NCI-H1417 (cell line): ENCODE data around the gene FLNB.
"Not testable (repeated sequence)": the region's sequence is repeated elsewhere in the genome, so short reads cannot be mapped to it uniquely, and the experiment has no call there.

ENCODE experiments used
- DNase-seq, 3 experiments: peaks; one replicate each; lab custom pipeline; 2025; lab: John Stamatoyannopoulos, UW

The FLNB gene

GRCh38 chr3:58032186-58032585 lies 24.0 kb downstream of the FLNB start:
- no peak for DNase-seq

GRCh38 chr3:58034738-58035523 lies 26.7 kb downstream of the FLNB start:
- DNase-seq, result peak in 1 of 3 experiments; percentile 8

GRCh38 chr3:58035524-58036255 lies 27.5 kb downstream of the FLNB start:
- no peak for DNase-seq

GRCh38 chr3:58036293-58037032 lies 28.2 kb downstream of the FLNB start:
- DNase-seq, result peak in 1 of 3 experiments; percentile 10

- DNase-seq, result no peak
Observed at GRCh38 chr3:58037141-58037910, 29.1 kb downstream of the FLNB start.

GRCh38 chr3:58038675-58039292 lies 30.6 kb downstream of the FLNB start:
- DNase-seq, result peak in 1 of 3 experiments; percentile 1

GRCh38 chr3:58039601-58040000 lies 31.4 kb downstream of the FLNB start:
- DNase-seq, result peak in 1 of 3 experiments; percentile 9

- peak in 1 of 3 experiments; percentile 8 for DNase-seq
Observed at GRCh38 chr3:58041182-58041825, 33.1 kb downstream of the FLNB start.

- no peak for DNase-seq
Observed at GRCh38 chr3:58041826-58042324, 33.7 kb downstream of the FLNB start.

- no peak for DNase-seq
Observed at GRCh38 chr3:58042947-58043707, 34.9 kb downstream of the FLNB start.

- no peak for DNase-seq
Observed at GRCh38 chr3:58043933-58044332, 35.7 kb downstream of the FLNB start.

GRCh38 chr3:58044691-58045483 lies 36.7 kb downstream of the FLNB start:
- no peak for DNase-seq

- no peak for DNase-seq
Observed at GRCh38 chr3:58047826-58048225, 39.6 kb downstream of the FLNB start.

GRCh38 chr3:58048301-58048700 lies 40.1 kb downstream of the FLNB start:
- peak in 1 of 3 experiments; percentile 7 for DNase-seq

- peak in 2 of 3 experiments; percentile 10 to 54 for DNase-seq
Observed at GRCh38 chr3:58049143-58049785, 41.0 kb downstream of the FLNB start.

GRCh38 chr3:58051196-58051595 lies 43.0 kb downstream of the FLNB start:
- DNase-seq, result no peak

- DNase-seq, result not testable (repeated sequence)
Observed at GRCh38 chr3:58051658-58052261, 43.5 kb downstream of the FLNB start.
